WERI-Rb-1 (cell line): ENCODE data around the gene DUSP3.

Experiments used
- DNase-seq: peaks from one replicate; pipeline ENCODE4 v3.0.0-alpha.2; 2020
- H3K27ac ChIP-seq: fragments of 250-450 bp; sonication (Bioruptor Pico); 2 replicates; pipeline ENCODE4 v1.5.1; 2020; ENCODE audit warnings: mild to moderate bottlenecking, moderate library complexity
- H3K27me3 ChIP-seq: fragments of 250-450 bp; sonication (Bioruptor Pico); 2 replicates; pipeline ENCODE4 v1.5.1; 2021; ENCODE audit warnings: mild to moderate bottlenecking, low read depth, moderate library complexity; ENCODE audit not compliant: insufficient read depth, severe bottlenecking
- H3K36me3 ChIP-seq: fragments of 250-450 bp; sonication (Bioruptor Pico); 2 replicates; pipeline ENCODE4 v1.5.1; 2020; ENCODE audit warnings: mild to moderate bottlenecking, moderate library complexity
- H3K4me3 ChIP-seq: 2 replicates; pipeline ENCODE4 v1.5.1; 2011; ENCODE audit warnings: low read depth, mild to moderate bottlenecking, control low read depth, low read length
- H3K9me3 ChIP-seq: fragments of 250-450 bp; sonication (Bioruptor Pico); 2 replicates; pipeline ENCODE4 v1.5.1; 2021; ENCODE audit warnings: mild to moderate bottlenecking, moderate library complexity; ENCODE audit not compliant: severe bottlenecking
- CTCF ChIP-seq: IDR thresholded peaks from 2 replicates; pipeline ENCODE4 v1.5.1; 2011; ENCODE audit warnings: low read depth, mild to moderate bottlenecking, control low read depth, inconsistent platforms, low read length

DUSP3 gene

GRCh38 chr17:43779145-43780125, 658 bp upstream of the DUSP3 start:
- peak; percentile 82 for DNase-seq
- H3K9me3 ChIP-seq, result no peaks in the 10 kb centered on the region
- peak overlapping the region; percentile 91 for H3K27ac ChIP-seq
- H3K4me3 ChIP-seq, result peak overlapping the region; percentile 90
- H3K27me3 ChIP-seq, result no peaks in the 10 kb centered on the region
- peaks cover 28% of the 10 kb centered on the region for H3K36me3 ChIP-seq
- peak; percentile 46; the same call in 1 of the 2 replicates for TF ChIP-seq CTCF

GRCh38 chr17:43774304-43775250, 4.2 kb downstream of the DUSP3 start:
- no peak for DNase-seq
- Histone ChIP-seq H3K9me3 (no peaks in the 10 kb centered on the region), H3K27ac (no peak overlapping the region), H3K4me3 (no peak overlapping the region), H3K27me3 (no peaks in the 10 kb centered on the region), H3K36me3 (peaks cover 58% of the 10 kb centered on the region)
- TF ChIP-seq CTCF, result no peak

- Histone ChIP-seq H3K9me3 (no peaks in the 10 kb centered on the region), H3K27ac (no peak overlapping the region), H3K4me3 (no peak overlapping the region), H3K27me3 (no peaks in the 10 kb centered on the region), H3K36me3 (peaks cover 65% of the 10 kb centered on the region)
- DNase-seq, result no peak
- no peak for TF ChIP-seq CTCF
These were observed 5.7 kb downstream of the DUSP3 start for GRCh38 chr17:43772877-43773648.

GRCh38 chr17:43771463-43771862, 7.3 kb downstream of the DUSP3 start:
- no peaks in the 10 kb centered on the region for H3K27me3 ChIP-seq
- TF ChIP-seq CTCF, result no peak
- H3K9me3 ChIP-seq, result no peaks in the 10 kb centered on the region
- no peak overlapping the region for H3K27ac ChIP-seq
- no peak for DNase-seq
- peaks cover 53% of the 10 kb centered on the region for H3K36me3 ChIP-seq
- no peak overlapping the region for H3K4me3 ChIP-seq

GRCh38 chr17:43770957-43771356, 7.8 kb downstream of the DUSP3 start:
- no peak overlapping the region for H3K4me3 ChIP-seq
- TF ChIP-seq CTCF, result no peak
- no peak overlapping the region for H3K27ac ChIP-seq
- H3K36me3 ChIP-seq, result peaks cover 52% of the 10 kb centered on the region
- no peak for DNase-seq
- H3K27me3 ChIP-seq, result no peaks in the 10 kb centered on the region
- H3K9me3 ChIP-seq, result no peaks in the 10 kb centered on the region
